ENCODE data around the gene LDB2. TPM values are rescaled to one million over a fixed set of nuclear protein-coding genes. Genes with fewer than 3 reads are reported as not detected.
"Not testable (repeated sequence)": the region's sequence is repeated elsewhere in the genome, so short reads cannot be mapped to it uniquely, and the experiment has no call there.

Gene LDB2
- total RNA-seq, 1 donor from 2014 or later, result not detected

GRCh38 chr4:16660656-16661055 is 237.8 kb downstream of the LDB2 start:
- intact Hi-C loops (cut with micrococcal nuclease), result no loop called here

- intact Hi-C loops (cut with micrococcal nuclease), result no loop called here
Measured at GRCh38 chr4:16659694-16660093, 238.8 kb downstream of the LDB2 start.

GRCh38 chr4:16659079-16659478 is 239.4 kb downstream of the LDB2 start:
- intact Hi-C loops (cut with micrococcal nuclease), result no loop called here

- intact Hi-C loops (cut with micrococcal nuclease), result no loop called here
Measured at GRCh38 chr4:16658183-16658582, 240.3 kb downstream of the LDB2 start.

GRCh38 chr4:16655111-16655510 is 243.3 kb downstream of the LDB2 start:
- intact Hi-C loops (cut with micrococcal nuclease), result no loop called here

- intact Hi-C loops (cut with micrococcal nuclease), result no loop called here
Measured at GRCh38 chr4:16652732-16653305, 245.6 kb downstream of the LDB2 start.

- intact Hi-C loops (cut with micrococcal nuclease), result no loop called here
Measured at GRCh38 chr4:16646459-16646858, 252.0 kb downstream of the LDB2 start.

GRCh38 chr4:16643893-16644292 is 254.6 kb downstream of the LDB2 start:
- intact Hi-C loops (cut with micrococcal nuclease), result no loop called here

- intact Hi-C loops (cut with micrococcal nuclease), result no loop called here
Measured at GRCh38 chr4:16642897-16643296, 255.5 kb downstream of the LDB2 start.

- intact Hi-C loops (cut with micrococcal nuclease), result no loop called here
Measured at GRCh38 chr4:16641971-16642370, 256.5 kb downstream of the LDB2 start.

- intact Hi-C loops (cut with micrococcal nuclease), result no loop called here
Measured at GRCh38 chr4:16636912-16637630, 261.4 kb downstream of the LDB2 start.

- intact Hi-C loops (cut with micrococcal nuclease), result no loop called here
Measured at GRCh38 chr4:16636304-16636703, 262.1 kb downstream of the LDB2 start.

GRCh38 chr4:16629274-16629673 is 269.2 kb downstream of the LDB2 start:
- intact Hi-C loops (cut with micrococcal nuclease), result not testable (repeated sequence)

GRCh38 chr4:16628835-16629234 is 269.6 kb downstream of the LDB2 start:
- intact Hi-C loops (cut with micrococcal nuclease), result not testable (repeated sequence)

- intact Hi-C loops (cut with micrococcal nuclease), result no loop called here
Measured at GRCh38 chr4:16627999-16628398, 270.4 kb downstream of the LDB2 start.

GRCh38 chr4:16626945-16627344 is 271.5 kb downstream of the LDB2 start:
- intact Hi-C loops (cut with micrococcal nuclease), result no loop called here

GRCh38 chr4:16622826-16623225 is 275.6 kb downstream of the LDB2 start:
- intact Hi-C loops (cut with micrococcal nuclease), result no loop called here

- intact Hi-C loops (cut with micrococcal nuclease), result no loop called here
Measured at GRCh38 chr4:16617435-16617834, 281.0 kb downstream of the LDB2 start.

GRCh38 chr4:16617011-16617410 is 281.4 kb downstream of the LDB2 start:
- intact Hi-C loops (cut with micrococcal nuclease), result no loop called here

GRCh38 chr4:16609170-16609758 is 289.2 kb downstream of the LDB2 start:
- intact Hi-C loops (cut with micrococcal nuclease), result no loop called here

GRCh38 chr4:16608611-16609125 is 289.8 kb downstream of the LDB2 start:
- intact Hi-C loops (cut with micrococcal nuclease), result no loop called here

- intact Hi-C loops (cut with micrococcal nuclease), result no loop called here
Measured at GRCh38 chr4:16608123-16608522, 290.3 kb downstream of the LDB2 start.

Measured in T-helper 1 cell treated with Interleukin-12 subunit alpha and Interleukin-12 subunit beta and Interleukin-4 antibody, amounts not matched to agents 30 ng/mL and 1 ng/mL, for 36 hours (primary cell).